ENCODE measurements around the gene VEPH1.

Gene VEPH1

DNA sequence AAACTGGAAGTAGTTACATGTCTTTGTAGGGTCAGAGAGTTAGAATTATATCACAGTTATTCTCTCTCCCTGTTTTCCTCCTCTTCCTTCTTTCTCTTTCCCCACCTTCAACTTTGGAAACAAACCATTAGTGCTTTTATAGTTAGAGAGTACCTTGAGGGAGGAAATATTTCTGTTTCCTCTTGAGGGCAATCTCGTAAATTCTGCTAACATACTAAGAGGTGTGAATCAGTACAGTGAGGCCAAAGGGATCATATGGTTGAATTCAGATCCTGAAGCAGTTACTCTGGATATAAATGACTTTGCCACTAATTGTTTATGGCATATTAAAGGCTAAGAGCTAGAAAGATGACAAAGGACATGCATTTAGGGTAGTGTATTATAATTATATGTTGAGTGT, 283.0 kb downstream of the VEPH1 start:
- Histone ChIP-seq H3K27me3 (ENCODE audit: insufficient read depth, poor library complexity, severe bottlenecking) (no peaks in the 10 kb centered on the region), H3K9me3 (ENCODE audit: severe bottlenecking) (no peaks in the 10 kb centered on the region), H3K4me3 (ENCODE audit: severe bottlenecking) (no peak overlapping the region), H3K36me3 (ENCODE audit: low read depth) (no peaks in the 10 kb centered on the region), H3K4me1 (ENCODE audit: insufficient read depth, poor library complexity, severe bottlenecking) (no peaks in the 10 kb centered on the region), H3K27ac (ENCODE audit: poor library complexity, severe bottlenecking) (no peak overlapping the region)
- TF ChIP-seq, protein P1, sequence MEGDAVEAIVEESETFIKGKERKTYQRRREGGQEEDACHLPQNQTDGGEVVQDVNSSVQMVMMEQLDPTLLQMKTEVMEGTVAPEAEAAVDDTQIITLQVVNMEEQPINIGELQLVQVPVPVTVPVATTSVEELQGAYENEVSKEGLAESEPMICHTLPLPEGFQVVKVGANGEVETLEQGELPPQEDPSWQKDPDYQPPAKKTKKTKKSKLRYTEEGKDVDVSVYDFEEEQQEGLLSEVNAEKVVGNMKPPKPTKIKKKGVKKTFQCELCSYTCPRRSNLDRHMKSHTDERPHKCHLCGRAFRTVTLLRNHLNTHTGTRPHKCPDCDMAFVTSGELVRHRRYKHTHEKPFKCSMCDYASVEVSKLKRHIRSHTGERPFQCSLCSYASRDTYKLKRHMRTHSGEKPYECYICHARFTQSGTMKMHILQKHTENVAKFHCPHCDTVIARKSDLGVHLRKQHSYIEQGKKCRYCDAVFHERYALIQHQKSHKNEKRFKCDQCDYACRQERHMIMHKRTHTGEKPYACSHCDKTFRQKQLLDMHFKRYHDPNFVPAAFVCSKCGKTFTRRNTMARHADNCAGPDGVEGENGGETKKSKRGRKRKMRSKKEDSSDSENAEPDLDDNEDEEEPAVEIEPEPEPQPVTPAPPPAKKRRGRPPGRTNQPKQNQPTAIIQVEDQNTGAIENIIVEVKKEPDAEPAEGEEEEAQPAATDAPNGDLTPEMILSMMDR (IDR thresholded peaks at IDR 0.05; ENCODE audit: poor library complexity, severe bottlenecking): no peak
- no peak for DNase-seq (ENCODE audit: low spot score)
- ATAC-seq (ENCODE audit: low read depth): no peak

DNA sequence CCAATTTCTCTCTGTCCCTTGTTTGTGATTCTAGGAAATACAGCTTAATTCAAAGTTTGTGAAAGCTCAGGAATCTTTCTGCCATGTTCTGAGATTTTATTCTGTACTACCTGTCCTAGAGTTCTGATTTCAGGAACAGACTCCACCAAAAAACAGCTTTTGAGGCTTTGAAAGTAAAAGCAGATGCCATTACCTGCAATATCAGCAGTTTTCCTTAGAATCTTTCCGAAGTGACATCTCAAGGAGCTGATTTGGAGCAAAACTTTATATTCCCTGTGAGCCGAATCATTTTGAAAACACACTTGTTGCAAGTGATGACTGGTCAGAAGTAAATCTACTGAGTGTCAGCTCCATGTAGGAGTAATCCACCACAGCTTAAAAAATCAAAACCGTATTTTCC, 284.0 kb downstream of the VEPH1 start:
- TF ChIP-seq, protein P1 (IDR thresholded peaks at IDR 0.05; ENCODE audit: poor library complexity, severe bottlenecking): no peak
- no peak for ATAC-seq (ENCODE audit: low read depth)
- Histone ChIP-seq H3K4me1 (ENCODE audit: insufficient read depth, poor library complexity, severe bottlenecking) (no peaks in the 10 kb centered on the region), H3K27me3 (ENCODE audit: insufficient read depth, poor library complexity, severe bottlenecking) (no peaks in the 10 kb centered on the region), H3K27ac (ENCODE audit: poor library complexity, severe bottlenecking) (no peak overlapping the region), H3K36me3 (ENCODE audit: low read depth) (no peaks in the 10 kb centered on the region), H3K4me3 (ENCODE audit: severe bottlenecking) (no peak overlapping the region), H3K9me3 (ENCODE audit: severe bottlenecking) (no peaks in the 10 kb centered on the region)
- DNase-seq (ENCODE audit: low spot score): no peak

All from RWPE2 (cell line).